Measurements from ENCODE around the gene CYRIA. TPM values are rescaled to one million over a fixed set of nuclear protein-coding genes. Genes with fewer than 3 reads are reported as not detected.
A peak's percentile ranks its signal among the peaks of the same experiment; 100 is the strongest.

Gene CYRIA
- total and polyA plus RNA-seq, 7 donors, result 0.92 to 15.3 (median 9.0) TPM

- WGBS, 2 donors, result 73 to 84% methylated on average over 9 of the region's 9 CpGs
- intact Hi-C loops (cut with DNase I), result no loop called here
- H3K9me3 ChIP-seq, result no peaks in the 10 kb centered on the region
- H3K36me3 ChIP-seq, result no peaks in the 10 kb centered on the region
- TF ChIP-seq POLR2A (IDR thresholded peaks at IDR 0.05), result no peak
- no peak for TF ChIP-seq EP300 (IDR thresholded peaks at IDR 0.05)
- TF ChIP-seq POLR2AphosphoS5 (IDR thresholded peaks at IDR 0.05), result no peak
- no peak for TF ChIP-seq CTCF (IDR thresholded peaks at IDR 0.05)
- H3K27ac ChIP-seq, result peak overlapping the region in 3 of 4 donors; percentile 70 to 82 (median 76)
- H3K4me3 ChIP-seq, result no peak overlapping the region
- no peak for DNase-seq
- no peaks in the 10 kb centered on the region for H3K27me3 ChIP-seq
- peaks cover 0 to 54% (median 51%) of the 10 kb centered on the region in 4 donors for H3K4me1 ChIP-seq
Measured at GRCh38 chr2:16649353-16650286, 16.0 kb downstream of the CYRIA start.

GRCh38 chr2:16647992-16648617, 17.5 kb downstream of the CYRIA start:
- no peak for TF ChIP-seq CTCF (IDR thresholded peaks at IDR 0.05)
- no peak for TF ChIP-seq EP300 (IDR thresholded peaks at IDR 0.05)
- no peak for TF ChIP-seq POLR2AphosphoS5 (IDR thresholded peaks at IDR 0.05)
- no peak for TF ChIP-seq POLR2A (IDR thresholded peaks at IDR 0.05)
- intact Hi-C loops (cut with DNase I), result no loop called here
- no peaks in the 10 kb centered on the region for H3K9me3 ChIP-seq
- no peak for DNase-seq
- WGBS, 2 donors, result 75 to 81% methylated on average over 2 of the region's 2 CpGs
- H3K4me3 ChIP-seq, result no peak overlapping the region
- peaks cover 0 to 38% (median 37%) of the 10 kb centered on the region in 4 donors for H3K4me1 ChIP-seq
- H3K27me3 ChIP-seq, result no peaks in the 10 kb centered on the region
- no peaks in the 10 kb centered on the region for H3K36me3 ChIP-seq
- H3K27ac ChIP-seq, result no peak overlapping the region

- Histone ChIP-seq H3K36me3 (no peaks in the 10 kb centered on the region), H3K4me3 (no peak overlapping the region), H3K9me3 (no peaks in the 10 kb centered on the region), H3K27me3 (no peaks in the 10 kb centered on the region), H3K27ac (no peak overlapping the region), H3K4me1 (peaks cover 0 to 23% (median 17%) of the 10 kb centered on the region in 4 donors)
- intact Hi-C loops (cut with DNase I), result no loop called here
- TF ChIP-seq CTCF (IDR thresholded peaks at IDR 0.05), result no peak
- TF ChIP-seq POLR2A (IDR thresholded peaks at IDR 0.05), result no peak
- no peak for TF ChIP-seq EP300 (IDR thresholded peaks at IDR 0.05)
- no peak for TF ChIP-seq POLR2AphosphoS5 (IDR thresholded peaks at IDR 0.05)
- no peak for DNase-seq
- whole genome bisulfite sequencing, 2 donors, result 80 to 88% methylated on average over 3 of the region's 3 CpGs
Measured at GRCh38 chr2:16645775-16646559, 19.7 kb downstream of the CYRIA start.

GRCh38 chr2:16645088-16645487, 20.5 kb downstream of the CYRIA start:
- Histone ChIP-seq H3K4me1 (peaks cover 0 to 24% (median 15%) of the 10 kb centered on the region in 4 donors), H3K27ac (no peak overlapping the region), H3K9me3 (no peaks in the 10 kb centered on the region), H3K27me3 (no peaks in the 10 kb centered on the region), H3K4me3 (no peak overlapping the region), H3K36me3 (no peaks in the 10 kb centered on the region)
- no peak for TF ChIP-seq EP300 (IDR thresholded peaks at IDR 0.05)
- TF ChIP-seq POLR2A (IDR thresholded peaks at IDR 0.05), result no peak
- no peak for TF ChIP-seq POLR2AphosphoS5 (IDR thresholded peaks at IDR 0.05)
- TF ChIP-seq CTCF (IDR thresholded peaks at IDR 0.05), result no peak
- no peak for DNase-seq
- 72 to 87% methylated on average over 7 of the region's 7 CpGs for WGBS, 2 donors
- intact Hi-C loops (cut with DNase I), result no loop called here
